Measurements from ENCODE around the gene CNGA3.

GRCh38 chr2:98308532-98308931, 37.7 kb upstream of the CNGA3 start:
- TF ChIP-seq, protein P1, sequence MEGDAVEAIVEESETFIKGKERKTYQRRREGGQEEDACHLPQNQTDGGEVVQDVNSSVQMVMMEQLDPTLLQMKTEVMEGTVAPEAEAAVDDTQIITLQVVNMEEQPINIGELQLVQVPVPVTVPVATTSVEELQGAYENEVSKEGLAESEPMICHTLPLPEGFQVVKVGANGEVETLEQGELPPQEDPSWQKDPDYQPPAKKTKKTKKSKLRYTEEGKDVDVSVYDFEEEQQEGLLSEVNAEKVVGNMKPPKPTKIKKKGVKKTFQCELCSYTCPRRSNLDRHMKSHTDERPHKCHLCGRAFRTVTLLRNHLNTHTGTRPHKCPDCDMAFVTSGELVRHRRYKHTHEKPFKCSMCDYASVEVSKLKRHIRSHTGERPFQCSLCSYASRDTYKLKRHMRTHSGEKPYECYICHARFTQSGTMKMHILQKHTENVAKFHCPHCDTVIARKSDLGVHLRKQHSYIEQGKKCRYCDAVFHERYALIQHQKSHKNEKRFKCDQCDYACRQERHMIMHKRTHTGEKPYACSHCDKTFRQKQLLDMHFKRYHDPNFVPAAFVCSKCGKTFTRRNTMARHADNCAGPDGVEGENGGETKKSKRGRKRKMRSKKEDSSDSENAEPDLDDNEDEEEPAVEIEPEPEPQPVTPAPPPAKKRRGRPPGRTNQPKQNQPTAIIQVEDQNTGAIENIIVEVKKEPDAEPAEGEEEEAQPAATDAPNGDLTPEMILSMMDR (IDR thresholded peaks at IDR 0.05), result no peak
- TF ChIP-seq POLR2A (IDR thresholded peaks at IDR 0.05), result no peak
